HepG2 (cell line): ENCODE measurements around the gene PPP1R14D. TPM values are rescaled to one million over a fixed set of nuclear protein-coding genes. Genes with fewer than 3 reads are reported as not detected.

Experiments
- ATF4 ChIP-seq, 2 experiments: fragments of 450-650 bp in 1 of 2; sonication (generic) in 1 of 2; formaldehyde crosslinking; IDR thresholded peaks; 2 replicates each; pipeline versions ENCODE4 v1.5.0 to v1.8.0; 2020 to 2022; ENCODE audit warnings: mild to moderate bottlenecking in 1 of 2, missing genetic modification reagents in 1 of 2
- FOXP1 ChIP-seq, 2 experiments: fragments of 450-650 bp in 1 of 2; IDR thresholded peaks; 2 replicates each; pipeline ENCODE4 v1.6.1; 2017 to 2018; ENCODE audit warnings: antibody characterized with exemption in 1 of 2
- GATAD1 ChIP-seq: IDR thresholded peaks from 2 replicates; pipeline ENCODE4 v1.6.1; 2016; ENCODE audit warnings: missing genetic modification reagents, missing compliant biosample characterization
- GATAD2A ChIP-seq: IDR thresholded peaks from 2 replicates; pipeline ENCODE4 v1.6.1; 2016
- HOXA3 ChIP-seq: sonication (generic); formaldehyde crosslinking; IDR thresholded peaks from 2 replicates; pipeline ENCODE4 v1.5.0; 2020; ENCODE audit warnings: missing genetic modification reagents
- JUND ChIP-seq: sonication (generic); formaldehyde crosslinking; IDR thresholded peaks from 2 replicates; pipeline ENCODE4 v1.8.0; 2022; ENCODE audit warnings: mild to moderate bottlenecking, missing genetic modification reagents
- KDM5A ChIP-seq: fragments of 200-600 bp; sonication (generic); IDR thresholded peaks from 2 replicates; pipeline ENCODE4 v1.7.0; 2018; ENCODE audit warnings: antibody characterized with exemption, mild to moderate bottlenecking, low read length, borderline replicate concordance
- NCOA2 ChIP-seq: sonication (generic); formaldehyde crosslinking; IDR thresholded peaks from 2 replicates; pipeline ENCODE4 v1.8.0; 2022; ENCODE audit warnings: inconsistent platforms
- SCMH1 ChIP-seq: sonication (generic); formaldehyde crosslinking; IDR thresholded peaks from 2 replicates; pipeline ENCODE4 v1.9.0; 2021; ENCODE audit warnings: missing genetic modification reagents, mild to moderate bottlenecking, borderline replicate concordance
- SMC3 ChIP-seq: IDR thresholded peaks from 2 replicates; pipeline ENCODE4 v1.6.1; 2011; ENCODE audit warnings: low read length, improper control_type of control experiment
- TBX3 ChIP-seq: fragments of 450-650 bp; IDR thresholded peaks from 2 replicates; pipeline ENCODE4 v1.6.1; 2017; ENCODE audit warnings: antibody characterized with exemption, mild to moderate bottlenecking, inconsistent platforms, borderline replicate concordance
- ZBTB20 ChIP-seq: sonication (generic); formaldehyde crosslinking; IDR thresholded peaks from 2 replicates; pipeline ENCODE4 v1.8.1; 2023; ENCODE audit warnings: missing genetic modification reagents, low read depth, mild to moderate bottlenecking, borderline replicate concordance
- ZGPAT ChIP-seq: IDR thresholded peaks from 2 replicates; pipeline ENCODE4 v1.6.1; 2016; ENCODE audit warnings: mild to moderate bottlenecking
- ZNF20 ChIP-seq: sonication (generic); formaldehyde crosslinking; IDR thresholded peaks from 2 replicates; pipeline ENCODE4 v1.4.0; 2020; ENCODE audit warnings: mild to moderate bottlenecking, moderate library complexity, missing genetic modification reagents
- ZNF501 ChIP-seq: sonication (generic); formaldehyde crosslinking; IDR thresholded peaks from 2 replicates; pipeline ENCODE4 v1.5.1; 2020; ENCODE audit warnings: mild to moderate bottlenecking, moderate library complexity, missing genetic modification reagents
- polyA plus RNA-seq, 8 experiments: library from polyadenylated mRNA; depleted of rRNA in 3 of 8; stranded (reverse) in 7 of 8; unstranded in 1 of 8; fragments of >200 nt; fragmentation: Illumina TruSeq in 4 of 8; extraction: Trizol in 4 of 8; gene quantifications; 2 replicates each; pipeline versions ENCODE4 v1.2.1 to v1.2.3, GENCODE V29; 2011 to 2016; ENCODE audit warnings: low read depth in 4 of 8, missing spikeins in 1 of 8, mixed read lengths in 1 of 8; ENCODE audit not compliant: insufficient read depth in 1 of 8
- total RNA-seq, 5 experiments: library from RNA; depleted of rRNA; stranded (reverse); fragments of >200 nt; fragmentation: Illumina TruSeq; extraction: Trizol; gene quantifications; 2 replicates each; pipeline ENCODE4 v1.2.3, GENCODE V29; 2016; ENCODE audit warnings: low read depth in 1 of 5
- TF ChIP-seq, protein P1 (sequence below): IDR thresholded peaks from 2 replicates; pipeline ENCODE4 v1.6.1; 2016; ENCODE audit warnings: low read depth, missing genetic modification reagents, missing compliant biosample characterization
- TF ChIP-seq, protein P2 (sequence below): sonication (generic); formaldehyde crosslinking; IDR thresholded peaks from 2 replicates; pipeline ENCODE4 v1.4.0; 2020; ENCODE audit warnings: missing genetic modification reagents

PPP1R14D gene
- total and polyA plus RNA-seq, 2 of the 13 experiments (the other 11 are each of a cell fraction or from before 2014, with no cell fraction given), result 0.53 to 0.55 TPM

DNA sequence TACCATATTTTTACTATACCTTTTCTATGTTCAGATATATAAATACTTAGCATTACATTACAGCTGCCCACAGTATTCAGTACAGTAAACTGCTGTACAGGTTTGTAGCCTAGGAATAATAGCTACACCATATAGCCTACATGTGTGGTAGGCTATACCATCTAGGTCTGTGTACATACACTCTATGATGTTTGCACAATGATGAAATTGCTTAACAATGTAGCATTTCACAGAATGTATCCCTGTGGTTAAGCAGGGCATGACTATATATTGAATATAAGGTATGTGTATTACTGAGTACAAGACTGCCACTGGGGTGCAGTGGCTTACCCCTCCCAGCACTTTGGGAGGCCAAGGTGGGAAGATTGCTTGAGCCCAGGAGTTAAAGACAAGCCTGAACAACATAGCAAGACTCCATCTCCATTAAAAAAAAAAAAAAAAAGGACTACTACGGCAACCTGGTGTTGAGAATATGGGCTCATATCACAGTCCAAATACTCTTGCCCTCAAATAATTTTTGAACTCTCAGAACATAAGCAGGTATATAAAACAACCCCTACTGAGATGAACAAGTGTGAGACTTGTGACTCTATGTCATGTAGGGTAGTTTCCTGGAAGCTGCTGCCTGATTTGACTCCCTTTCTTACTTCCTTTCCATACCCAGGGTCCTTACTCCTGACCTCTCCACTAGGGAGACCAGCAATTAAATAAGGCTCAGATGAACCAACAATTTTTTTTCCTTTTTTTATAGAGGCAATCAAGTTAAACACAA is 4.8 kb downstream of the PPP1R14D start (continued):
- TF ChIP-seq, protein P1, sequence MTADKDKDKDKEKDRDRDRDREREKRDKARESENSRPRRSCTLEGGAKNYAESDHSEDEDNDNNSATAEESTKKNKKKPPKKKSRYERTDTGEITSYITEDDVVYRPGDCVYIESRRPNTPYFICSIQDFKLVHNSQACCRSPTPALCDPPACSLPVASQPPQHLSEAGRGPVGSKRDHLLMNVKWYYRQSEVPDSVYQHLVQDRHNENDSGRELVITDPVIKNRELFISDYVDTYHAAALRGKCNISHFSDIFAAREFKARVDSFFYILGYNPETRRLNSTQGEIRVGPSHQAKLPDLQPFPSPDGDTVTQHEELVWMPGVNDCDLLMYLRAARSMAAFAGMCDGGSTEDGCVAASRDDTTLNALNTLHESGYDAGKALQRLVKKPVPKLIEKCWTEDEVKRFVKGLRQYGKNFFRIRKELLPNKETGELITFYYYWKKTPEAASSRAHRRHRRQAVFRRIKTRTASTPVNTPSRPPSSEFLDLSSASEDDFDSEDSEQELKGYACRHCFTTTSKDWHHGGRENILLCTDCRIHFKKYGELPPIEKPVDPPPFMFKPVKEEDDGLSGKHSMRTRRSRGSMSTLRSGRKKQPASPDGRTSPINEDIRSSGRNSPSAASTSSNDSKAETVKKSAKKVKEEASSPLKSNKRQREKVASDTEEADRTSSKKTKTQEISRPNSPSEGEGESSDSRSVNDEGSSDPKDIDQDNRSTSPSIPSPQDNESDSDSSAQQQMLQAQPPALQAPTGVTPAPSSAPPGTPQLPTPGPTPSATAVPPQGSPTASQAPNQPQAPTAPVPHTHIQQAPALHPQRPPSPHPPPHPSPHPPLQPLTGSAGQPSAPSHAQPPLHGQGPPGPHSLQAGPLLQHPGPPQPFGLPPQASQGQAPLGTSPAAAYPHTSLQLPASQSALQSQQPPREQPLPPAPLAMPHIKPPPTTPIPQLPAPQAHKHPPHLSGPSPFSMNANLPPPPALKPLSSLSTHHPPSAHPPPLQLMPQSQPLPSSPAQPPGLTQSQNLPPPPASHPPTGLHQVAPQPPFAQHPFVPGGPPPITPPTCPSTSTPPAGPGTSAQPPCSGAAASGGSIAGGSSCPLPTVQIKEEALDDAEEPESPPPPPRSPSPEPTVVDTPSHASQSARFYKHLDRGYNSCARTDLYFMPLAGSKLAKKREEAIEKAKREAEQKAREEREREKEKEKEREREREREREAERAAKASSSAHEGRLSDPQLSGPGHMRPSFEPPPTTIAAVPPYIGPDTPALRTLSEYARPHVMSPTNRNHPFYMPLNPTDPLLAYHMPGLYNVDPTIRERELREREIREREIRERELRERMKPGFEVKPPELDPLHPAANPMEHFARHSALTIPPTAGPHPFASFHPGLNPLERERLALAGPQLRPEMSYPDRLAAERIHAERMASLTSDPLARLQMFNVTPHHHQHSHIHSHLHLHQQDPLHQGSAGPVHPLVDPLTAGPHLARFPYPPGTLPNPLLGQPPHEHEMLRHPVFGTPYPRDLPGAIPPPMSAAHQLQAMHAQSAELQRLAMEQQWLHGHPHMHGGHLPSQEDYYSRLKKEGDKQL (CRISPR knock-in tag), result peak; percentile 81; the same call in 1 of the 2 replicates
- TF ChIP-seq FOXP1 (IDR thresholded peaks at IDR 0.05) (no peak), FOXP1 (CRISPR knock-in tag; IDR thresholded peaks at IDR 0.05) (peak; percentile 40; the same call in 1 of the 2 replicates), ZGPAT (CRISPR knock-in tag) (0 out of 2 replicates have a peak, but pooled peaks have one; percentile 38), TBX3 (peak; percentile 42; the same call in 1 of the 2 replicates), ZBTB20 (CRISPR knock-in tag) (peak; percentile 95), KDM5A (no peak), GATAD1 (CRISPR knock-in tag) (0 out of 2 replicates have a peak, but pooled peaks have one; percentile 36), ZNF501 (no peak), ATF4 (CRISPR knock-in tag; IDR thresholded peaks at IDR 0.05) (peak in 1 of 2 experiments; percentile 73; a peak in 2 of 4 replicates), HOXA3 (CRISPR knock-in tag) (no peak), JUND (peak; percentile 66; the same call in 1 of the 2 replicates), GATAD2A (peak; percentile 80), ZNF20 (no peak), SCMH1 (CRISPR knock-in tag) (no peak), SMC3 (0 out of 2 replicates have a peak, but pooled peaks have one; percentile 8), NCOA2 (peak; percentile 27; the same call in 1 of the 2 replicates)
- TF ChIP-seq, protein P2, sequence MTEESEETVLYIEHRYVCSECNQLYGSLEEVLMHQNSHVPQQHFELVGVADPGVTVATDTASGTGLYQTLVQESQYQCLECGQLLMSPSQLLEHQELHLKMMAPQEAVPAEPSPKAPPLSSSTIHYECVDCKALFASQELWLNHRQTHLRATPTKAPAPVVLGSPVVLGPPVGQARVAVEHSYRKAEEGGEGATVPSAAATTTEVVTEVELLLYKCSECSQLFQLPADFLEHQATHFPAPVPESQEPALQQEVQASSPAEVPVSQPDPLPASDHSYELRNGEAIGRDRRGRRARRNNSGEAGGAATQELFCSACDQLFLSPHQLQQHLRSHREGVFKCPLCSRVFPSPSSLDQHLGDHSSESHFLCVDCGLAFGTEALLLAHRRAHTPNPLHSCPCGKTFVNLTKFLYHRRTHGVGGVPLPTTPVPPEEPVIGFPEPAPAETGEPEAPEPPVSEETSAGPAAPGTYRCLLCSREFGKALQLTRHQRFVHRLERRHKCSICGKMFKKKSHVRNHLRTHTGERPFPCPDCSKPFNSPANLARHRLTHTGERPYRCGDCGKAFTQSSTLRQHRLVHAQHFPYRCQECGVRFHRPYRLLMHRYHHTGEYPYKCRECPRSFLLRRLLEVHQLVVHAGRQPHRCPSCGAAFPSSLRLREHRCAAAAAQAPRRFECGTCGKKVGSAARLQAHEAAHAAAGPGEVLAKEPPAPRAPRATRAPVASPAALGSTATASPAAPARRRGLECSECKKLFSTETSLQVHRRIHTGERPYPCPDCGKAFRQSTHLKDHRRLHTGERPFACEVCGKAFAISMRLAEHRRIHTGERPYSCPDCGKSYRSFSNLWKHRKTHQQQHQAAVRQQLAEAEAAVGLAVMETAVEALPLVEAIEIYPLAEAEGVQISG (CRISPR knock-in tag), result peak; percentile 96
